Measurements from ENCODE around the gene JCAD.
"Not testable (repeated sequence)": the region's sequence is repeated elsewhere in the genome, so short reads cannot be mapped to it uniquely, and the experiment has no call there.

JCAD gene

DNA sequence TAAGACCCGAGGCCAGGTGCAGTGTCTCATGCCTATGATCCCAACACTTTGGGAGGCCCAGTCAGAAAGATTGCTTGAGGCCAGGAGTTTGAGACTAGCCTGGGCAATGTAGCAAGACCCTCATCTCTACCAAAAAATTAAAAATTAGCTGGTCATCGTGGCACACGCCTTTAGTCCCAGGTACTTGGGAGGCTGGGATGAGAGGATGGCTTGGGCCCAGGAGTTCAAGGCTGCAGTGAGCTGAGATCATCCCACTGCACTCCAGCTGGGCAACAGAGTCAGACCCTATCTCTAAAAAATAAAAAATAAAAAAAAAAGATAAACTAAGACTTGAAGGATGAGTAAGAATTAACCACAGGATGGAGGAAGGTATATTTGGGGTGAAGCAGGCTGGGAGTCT, 77.9 kb downstream of the JCAD start:
- no peak for DNase-seq

DNA sequence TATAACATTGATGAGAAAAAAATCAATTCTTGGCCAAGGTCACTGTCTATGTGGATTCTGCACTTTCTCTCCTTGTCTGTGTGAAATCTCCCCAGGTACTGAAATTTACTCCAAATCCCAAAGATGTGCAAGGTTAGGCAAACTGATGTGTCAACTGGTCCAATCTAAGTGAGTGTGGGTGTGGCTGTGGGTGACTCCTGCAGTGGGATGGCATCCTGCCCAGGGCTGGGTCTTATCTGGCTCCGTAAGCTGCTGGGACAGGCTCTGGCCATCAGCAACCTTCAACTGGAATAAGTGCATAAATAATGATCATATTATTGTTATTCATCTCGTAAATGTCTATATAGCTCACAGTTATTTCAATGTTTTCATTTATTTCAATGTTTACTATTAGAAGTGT, 79.3 kb downstream of the JCAD start:
- no peak for DNase-seq

DNA sequence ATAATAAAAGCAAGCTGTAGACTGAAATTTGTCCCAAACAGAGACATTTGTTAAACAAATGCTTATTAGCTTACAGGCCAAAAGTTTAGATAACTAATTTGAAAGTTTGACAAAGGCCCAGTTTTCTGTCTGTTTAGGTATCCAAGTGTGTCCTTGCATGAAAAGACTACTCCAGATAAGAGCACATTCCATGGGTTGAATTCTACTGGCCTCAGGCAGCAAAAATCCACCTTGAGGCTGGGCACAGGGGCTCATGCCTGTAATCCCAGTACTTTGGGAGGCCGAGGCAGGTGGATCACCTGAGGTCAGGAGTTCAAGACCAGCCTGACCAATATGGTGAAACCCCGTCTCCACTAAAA, 80.0 kb downstream of the JCAD start:
- DNase-seq: not testable (repeated sequence)

DNA sequence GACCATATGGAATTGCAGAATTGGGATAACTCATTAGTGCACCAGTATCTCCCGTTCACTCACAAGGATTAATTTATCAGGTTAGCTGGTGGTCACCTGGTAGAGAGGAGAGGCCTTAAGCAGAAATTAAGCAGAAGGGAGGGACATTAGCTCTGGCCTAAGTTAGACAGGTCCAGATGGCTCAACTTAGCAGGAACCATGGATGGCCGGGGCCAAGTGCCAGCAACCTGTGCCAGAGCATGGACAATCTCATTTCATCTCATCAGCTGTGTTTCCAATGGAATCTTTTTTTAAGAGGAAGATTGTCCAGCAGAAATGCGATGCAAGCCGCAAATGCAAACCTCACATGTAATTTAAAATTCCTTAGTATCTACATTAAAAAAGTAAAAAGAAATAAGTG, 82.2 kb downstream of the JCAD start:
- DNase-seq: no peak

DNA sequence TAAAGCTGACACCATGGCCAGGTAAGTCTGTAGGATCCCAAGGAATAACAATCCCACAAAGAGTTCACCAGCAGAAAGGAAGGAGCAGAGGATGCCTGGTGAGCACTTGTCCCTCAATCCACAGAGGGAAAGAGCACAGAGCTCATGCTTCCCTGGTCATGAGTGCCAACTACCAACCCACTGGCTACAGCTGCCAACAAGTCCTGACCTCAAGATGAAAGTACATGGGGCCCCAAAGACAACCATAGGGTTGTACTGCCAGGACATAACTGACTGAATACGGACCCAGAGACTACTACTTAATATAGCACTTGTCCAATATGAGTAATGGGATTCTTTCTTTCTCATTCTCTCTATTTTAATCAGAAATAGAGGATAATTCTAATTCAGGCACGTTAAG, 83.3 kb downstream of the JCAD start:
- no peak for DNase-seq

DNA sequence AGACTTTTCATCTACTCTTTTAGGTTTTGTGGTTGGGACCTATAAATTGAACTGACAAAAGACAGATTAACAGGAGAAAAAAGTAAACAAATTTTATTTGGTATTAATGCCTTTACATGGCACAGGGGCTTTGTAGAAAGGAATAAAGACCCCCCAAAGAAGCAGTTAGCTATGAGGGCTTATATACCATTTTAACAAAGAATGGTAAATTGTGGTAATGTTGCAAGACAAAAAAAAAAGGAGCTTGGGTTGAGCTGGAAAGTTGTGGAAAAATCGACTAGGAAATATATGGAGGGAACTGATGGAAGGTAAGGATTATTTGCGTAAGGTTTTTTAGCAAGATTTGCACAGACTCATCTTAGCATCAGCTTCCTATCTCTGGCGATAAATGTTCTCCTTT, 84.6 kb downstream of the JCAD start:
- DNase-seq: no peak

DNA sequence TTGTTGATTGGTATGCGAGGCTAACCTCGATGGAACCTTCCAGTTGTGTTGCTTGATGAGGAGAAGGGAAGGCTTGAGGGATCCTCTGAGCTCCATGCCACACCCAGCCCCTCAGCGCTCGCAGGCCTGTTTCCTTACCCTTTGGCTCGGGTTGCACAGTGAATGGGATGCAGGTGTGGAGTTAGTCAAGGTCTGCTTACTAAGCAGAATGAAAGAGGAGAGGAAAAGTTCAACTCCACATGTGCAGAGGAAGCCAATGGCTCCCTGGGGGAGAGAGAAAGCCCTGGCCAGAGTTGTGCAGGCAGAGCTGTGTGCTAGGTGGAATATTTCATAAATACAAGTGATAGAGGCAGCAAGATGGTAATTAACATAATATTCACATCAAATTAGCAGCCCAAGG, 85.5 kb downstream of the JCAD start:
- DNase-seq: no peak

DNA sequence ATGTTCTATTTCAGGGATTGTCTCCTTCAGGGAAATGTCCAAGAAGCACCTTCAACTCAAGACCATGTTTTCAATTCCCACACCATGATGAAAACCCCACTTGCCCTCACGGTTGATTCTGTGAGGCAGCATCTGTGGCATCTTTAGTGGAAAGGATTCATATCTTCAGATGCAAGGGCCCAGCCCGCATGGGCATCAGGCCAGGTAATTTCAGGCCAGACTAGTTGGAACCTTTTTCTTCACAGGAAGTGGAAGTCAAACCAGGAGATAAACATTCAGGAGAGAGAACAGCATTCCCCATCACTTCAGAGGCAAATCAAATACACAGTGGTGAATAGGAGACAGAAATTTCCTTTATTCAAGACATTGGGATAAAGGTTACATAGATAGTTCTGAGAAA, 88.8 kb downstream of the JCAD start:
- DNase-seq: no peak

DNA sequence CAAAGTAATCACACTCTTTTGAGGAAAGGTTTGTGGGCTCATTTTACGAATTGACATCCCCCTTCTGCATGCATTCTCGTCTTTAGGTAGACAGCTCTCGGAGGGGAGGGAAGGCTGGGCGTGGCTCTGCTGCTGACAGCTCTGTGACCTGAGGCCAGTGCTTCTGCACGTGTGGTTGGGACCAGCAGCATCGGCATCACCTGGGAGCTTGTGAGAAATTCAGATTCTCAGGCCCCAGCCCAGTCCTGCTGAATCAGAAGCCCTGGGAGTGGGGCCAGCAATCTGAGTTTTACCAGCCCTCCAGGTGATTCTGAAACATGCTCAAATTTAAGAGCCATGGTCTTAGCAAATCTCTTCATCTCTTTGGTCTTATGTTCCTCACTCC, 89.4 kb downstream of the JCAD start:
- DNase-seq: no peak

DNA sequence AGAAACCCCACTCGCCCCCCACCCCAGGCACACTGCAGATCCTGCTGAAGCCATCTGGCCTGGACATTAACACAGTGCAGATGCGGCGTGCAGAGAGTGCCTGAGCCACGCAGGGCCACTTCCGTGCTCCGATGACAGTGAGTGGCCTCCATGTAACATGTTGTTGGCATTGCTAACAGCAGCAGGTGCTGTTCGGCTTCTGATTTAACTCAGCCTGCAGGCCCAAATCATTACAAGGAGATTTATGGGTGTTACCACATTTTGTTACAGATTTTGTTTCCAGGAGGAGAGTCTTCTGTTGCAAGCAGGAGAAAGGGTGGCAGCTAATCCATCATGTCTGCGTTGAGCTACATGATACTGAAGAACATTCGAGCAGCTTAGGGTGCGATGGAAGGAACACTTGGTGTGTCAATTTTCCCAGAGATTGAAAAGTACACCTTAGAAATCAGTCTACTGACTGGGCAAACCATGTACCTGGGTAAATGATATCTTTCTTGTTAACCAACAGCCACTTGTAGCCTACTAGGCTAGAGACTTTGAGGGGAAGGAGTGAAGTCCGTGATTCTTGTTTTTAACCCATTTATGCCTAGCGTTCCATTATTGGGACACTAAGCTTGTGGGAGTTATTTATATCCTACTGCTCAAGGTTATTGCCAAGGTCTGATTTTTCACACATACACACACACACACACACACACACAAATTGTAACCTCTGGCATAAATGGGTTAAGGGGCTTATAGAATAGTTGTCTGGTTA, 90.0 kb downstream of the JCAD start:
- DNase-seq: no peak

DNA sequence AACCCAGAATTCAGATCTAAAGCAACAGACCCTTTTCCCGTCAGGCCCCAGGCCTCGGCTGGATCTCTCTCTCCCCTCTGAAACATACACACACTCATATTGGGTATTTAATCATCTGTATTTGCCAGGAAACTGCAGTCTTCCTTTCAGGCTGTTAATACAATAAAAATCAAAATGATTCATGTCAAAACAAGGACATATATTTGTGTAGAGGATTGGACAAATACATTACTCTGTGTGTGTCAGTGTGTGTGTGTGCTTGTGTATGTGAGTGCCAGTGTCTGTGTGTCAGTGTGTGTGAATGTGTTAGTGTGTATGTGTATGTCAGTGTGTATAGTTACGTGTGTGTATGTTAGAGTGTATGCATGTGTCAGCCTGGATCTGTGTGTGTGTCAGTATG, 90.8 kb downstream of the JCAD start:
- no peak for DNase-seq

DNA sequence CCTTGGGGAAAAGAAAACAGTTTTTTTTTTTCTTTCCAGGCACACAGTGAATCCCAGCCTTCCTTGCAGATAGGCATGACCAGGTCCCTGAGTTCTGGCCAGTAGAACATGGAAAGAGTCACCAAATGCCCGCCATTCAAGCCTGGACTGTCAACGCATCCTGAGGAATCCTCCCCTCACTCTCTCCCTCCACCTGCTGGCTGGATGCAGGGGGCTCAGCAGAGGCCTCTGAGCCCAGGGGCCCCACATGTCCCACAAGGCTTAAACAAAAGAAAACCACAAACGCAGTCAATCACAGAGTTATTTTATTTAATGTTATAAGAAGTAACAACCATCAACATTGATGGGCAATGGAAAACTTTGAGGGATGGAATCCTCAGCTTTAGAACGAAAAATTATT, 93.1 kb downstream of the JCAD start:
- no peak for DNase-seq

All from HCEC 1CT (cell line).